ENCODE results near the gene AMPD3.
A peak's percentile ranks its signal among the peaks of the same experiment; 100 is the strongest.
"Not testable (repeated sequence)": the region's sequence is repeated elsewhere in the genome, so short reads cannot be mapped to it uniquely, and the experiment has no call there.

Gene AMPD3

GRCh38 chr11:10454878-10455631 is at the start of gene AMPD3:
Gene AMPD3 (plus strand): TSS chr11:10455264. CDS start chr11:10461520, 6,256 bp downstream.
- no peak for DNase-seq

GRCh38 chr11:10405865-10406592 is 49.0 kb upstream of the AMPD3 start:
- DNase-seq, result peak; percentile 26

- DNase-seq, result no peak
Observed at GRCh38 chr11:10407055-10407454, 48.0 kb upstream of the AMPD3 start.

GRCh38 chr11:10407749-10408685 is 47.0 kb upstream of the AMPD3 start:
- DNase-seq, result no peak

- DNase-seq, result no peak
Observed at GRCh38 chr11:10409207-10409661, 45.8 kb upstream of the AMPD3 start.

GRCh38 chr11:10410106-10410843 is 44.8 kb upstream of the AMPD3 start:
- DNase-seq, result no peak

- no peak for DNase-seq
Observed at GRCh38 chr11:10410844-10411200, 44.2 kb upstream of the AMPD3 start.

- no peak for DNase-seq
Observed at GRCh38 chr11:10412266-10412665, 42.8 kb upstream of the AMPD3 start.

- DNase-seq, result no peak
Observed at GRCh38 chr11:10413268-10413667, 41.8 kb upstream of the AMPD3 start.

GRCh38 chr11:10414181-10414580 is 40.9 kb upstream of the AMPD3 start:
- no peak for DNase-seq

- DNase-seq, result no peak
Observed at GRCh38 chr11:10414659-10415058, 40.4 kb upstream of the AMPD3 start.

GRCh38 chr11:10415817-10416392 is 39.2 kb upstream of the AMPD3 start:
- DNase-seq, result no peak

GRCh38 chr11:10418259-10418949 is 36.7 kb upstream of the AMPD3 start:
- no peak for DNase-seq

- DNase-seq, result no peak
Observed at GRCh38 chr11:10418950-10419310, 36.1 kb upstream of the AMPD3 start.

GRCh38 chr11:10426475-10426874 is 28.6 kb upstream of the AMPD3 start:
- no peak for DNase-seq

GRCh38 chr11:10428453-10428852 is 26.6 kb upstream of the AMPD3 start:
- no peak for DNase-seq

GRCh38 chr11:10429526-10429925 is 25.5 kb upstream of the AMPD3 start:
- no peak for DNase-seq

GRCh38 chr11:10432493-10432892 is 22.6 kb upstream of the AMPD3 start:
- no peak for DNase-seq

- DNase-seq, result no peak
Observed at GRCh38 chr11:10432971-10433370, 22.1 kb upstream of the AMPD3 start.

GRCh38 chr11:10436224-10436623 is 18.8 kb upstream of the AMPD3 start:
- DNase-seq, result no peak

GRCh38 chr11:10436683-10437082 is 18.4 kb upstream of the AMPD3 start:
- not testable (repeated sequence) for DNase-seq

- no peak for DNase-seq
Observed at GRCh38 chr11:10438458-10438857, 16.6 kb upstream of the AMPD3 start.

Data from NCI-H1436 treated with DMSO at 0.1 percent for 48 hours (cell line).